ENCODE data around the gene SYNDIG1L. TPM values are rescaled to one million over a fixed set of nuclear protein-coding genes. Genes with fewer than 3 reads are reported as not detected.
"Not testable (repeated sequence)": the region's sequence is repeated elsewhere in the genome, so short reads cannot be mapped to it uniquely, and the experiment has no call there.

The SYNDIG1L gene
- total and polyA plus RNA-seq, 2 donors, result under 0.01 to 0.11 TPM

- Histone ChIP-seq H3K27ac (ENCODE audit: low read depth in 1 of 2, low read length in 1 of 2) (no peak overlapping the region), H3K9me3 (ENCODE audit: control insufficient read depth in 2 of 2, insufficient read depth in 1 of 2, low read length in 1 of 2) (no peaks in the 10 kb centered on the region), H3K4me3 (ENCODE audit: low read length in 2 of 2) (no peak overlapping the region), H3K27me3 (ENCODE audit: control insufficient read depth in 2 of 2, insufficient read depth in 1 of 2, low read length in 1 of 2) (peaks cover 0 to 4% of the 10 kb centered on the region in 2 donors), H3K4me1 (ENCODE audit: control insufficient read depth in 2 of 2, insufficient read depth in 2 of 2, low read length in 2 of 2) (peaks cover 0 to 3% of the 10 kb centered on the region in 2 donors), H3K36me3 (ENCODE audit: control insufficient read depth in 2 of 2, insufficient read depth in 2 of 2, low read length in 1 of 2) (no peaks in the 10 kb centered on the region)
- WGBS, result 96% methylated on average over 3 of the region's 3 CpGs
- no peak for DNase-seq (ENCODE audit: low read depth in 6 of 9, low spot score in 9 of 9)
These were observed 37.0 kb upstream of the SYNDIG1L start for GRCh38 chr14:74462993-74463392.

- no peak for DNase-seq (ENCODE audit: low read depth in 6 of 9, low spot score in 9 of 9)
- Histone ChIP-seq H3K27me3 (ENCODE audit: control insufficient read depth in 2 of 2, insufficient read depth in 1 of 2, low read length in 1 of 2) (peaks cover 0 to 11% of the 10 kb centered on the region in 2 donors), H3K36me3 (ENCODE audit: control insufficient read depth in 2 of 2, insufficient read depth in 2 of 2, low read length in 1 of 2) (no peaks in the 10 kb centered on the region), H3K4me1 (ENCODE audit: control insufficient read depth in 2 of 2, insufficient read depth in 2 of 2, low read length in 2 of 2) (peaks cover 0 to 3% of the 10 kb centered on the region in 2 donors), H3K4me3 (ENCODE audit: low read length in 2 of 2) (no peak overlapping the region), H3K27ac (ENCODE audit: low read depth in 1 of 2, low read length in 1 of 2) (no peak overlapping the region), H3K9me3 (ENCODE audit: control insufficient read depth in 2 of 2, insufficient read depth in 1 of 2, low read length in 1 of 2) (no peaks in the 10 kb centered on the region)
- WGBS, result 68% methylated on average over 6 of the region's 6 CpGs
These were observed 34.0 kb upstream of the SYNDIG1L start for GRCh38 chr14:74459976-74460375.

GRCh38 chr14:74459289-74459946 is 33.4 kb upstream of the SYNDIG1L start:
- peaks cover 0 to 3% of the 10 kb centered on the region in 2 donors for H3K4me1 ChIP-seq (ENCODE audit: control insufficient read depth in 2 of 2, insufficient read depth in 2 of 2, low read length in 2 of 2)

GRCh38 chr14:74457565-74457895 is 31.5 kb upstream of the SYNDIG1L start:
- DNase-seq (ENCODE audit: low read depth in 6 of 9, low spot score in 9 of 9), result no peak
- no peaks in the 10 kb centered on the region for H3K36me3 ChIP-seq (ENCODE audit: control insufficient read depth in 2 of 2, insufficient read depth in 2 of 2, low read length in 1 of 2)
- H3K27ac ChIP-seq (ENCODE audit: low read depth in 1 of 2, low read length in 1 of 2), result no peak overlapping the region
- 97% methylated on average over 4 of the region's 4 CpGs for WGBS
- H3K27me3 ChIP-seq (ENCODE audit: control insufficient read depth in 2 of 2, insufficient read depth in 1 of 2, low read length in 1 of 2), result peaks cover 0 to 11% of the 10 kb centered on the region in 2 donors
- H3K4me3 ChIP-seq (ENCODE audit: low read length in 2 of 2), result no peak overlapping the region
- no peaks in the 10 kb centered on the region for H3K9me3 ChIP-seq (ENCODE audit: control insufficient read depth in 2 of 2, insufficient read depth in 1 of 2, low read length in 1 of 2)
- peaks cover 0 to 3% of the 10 kb centered on the region in 2 donors for H3K4me1 ChIP-seq (ENCODE audit: control insufficient read depth in 2 of 2, insufficient read depth in 2 of 2, low read length in 2 of 2)

More at GRCh38 chr14:74459289-74459946, 33.4 kb upstream of the SYNDIG1L start:
- H3K36me3 ChIP-seq (ENCODE audit: control insufficient read depth in 2 of 2, insufficient read depth in 2 of 2, low read length in 1 of 2), result no peaks in the 10 kb centered on the region
- H3K4me3 ChIP-seq (ENCODE audit: low read length in 2 of 2), result no peak overlapping the region
- WGBS, result 86% methylated on average over 10 of the region's 10 CpGs
- DNase-seq (ENCODE audit: low read depth in 6 of 9, low spot score in 9 of 9), result peak in 1 of 9 donors; percentile 6
- no peaks in the 10 kb centered on the region for H3K9me3 ChIP-seq (ENCODE audit: control insufficient read depth in 2 of 2, insufficient read depth in 1 of 2, low read length in 1 of 2)
- peaks cover 0 to 11% of the 10 kb centered on the region in 2 donors for H3K27me3 ChIP-seq (ENCODE audit: control insufficient read depth in 2 of 2, insufficient read depth in 1 of 2, low read length in 1 of 2)
- H3K27ac ChIP-seq (ENCODE audit: low read depth in 1 of 2, low read length in 1 of 2), result no peak overlapping the region

- H3K27me3 ChIP-seq (ENCODE audit: control insufficient read depth in 2 of 2, insufficient read depth in 1 of 2, low read length in 1 of 2), result peaks cover 0 to 11% of the 10 kb centered on the region in 2 donors
- H3K4me1 ChIP-seq (ENCODE audit: control insufficient read depth in 2 of 2, insufficient read depth in 2 of 2, low read length in 2 of 2), result peaks cover 0 to 3% of the 10 kb centered on the region in 2 donors
- WGBS, result 95% methylated on average over 17 of the region's 17 CpGs
- no peak for DNase-seq (ENCODE audit: low read depth in 6 of 9, low spot score in 9 of 9)
- no peak overlapping the region for H3K27ac ChIP-seq (ENCODE audit: low read depth in 1 of 2, low read length in 1 of 2)
- H3K9me3 ChIP-seq (ENCODE audit: control insufficient read depth in 2 of 2, insufficient read depth in 1 of 2, low read length in 1 of 2), result no peaks in the 10 kb centered on the region
- H3K4me3 ChIP-seq (ENCODE audit: low read length in 2 of 2), result no peak overlapping the region
- no peaks in the 10 kb centered on the region for H3K36me3 ChIP-seq (ENCODE audit: control insufficient read depth in 2 of 2, insufficient read depth in 2 of 2, low read length in 1 of 2)
These were observed 30.9 kb upstream of the SYNDIG1L start for GRCh38 chr14:74456684-74457564.

- H3K36me3 ChIP-seq (ENCODE audit: control insufficient read depth in 2 of 2, insufficient read depth in 2 of 2, low read length in 1 of 2); H3K4me1 ChIP-seq (ENCODE audit: control insufficient read depth in 2 of 2, insufficient read depth in 2 of 2, low read length in 2 of 2); DNase-seq (ENCODE audit: low read depth in 6 of 9, low spot score in 9 of 9); H3K4me3 ChIP-seq (ENCODE audit: low read length in 2 of 2); H3K27ac ChIP-seq (ENCODE audit: low read depth in 1 of 2, low read length in 1 of 2); H3K9me3 ChIP-seq (ENCODE audit: control insufficient read depth in 2 of 2, insufficient read depth in 1 of 2, low read length in 1 of 2): not testable (repeated sequence)
- H3K27me3 ChIP-seq (ENCODE audit: control insufficient read depth in 2 of 2, insufficient read depth in 1 of 2, low read length in 1 of 2), result peaks cover 0 to 11% of the 10 kb centered on the region in 2 donors
- WGBS, result 97% methylated on average over 5 of the region's 5 CpGs
These were observed 28.4 kb upstream of the SYNDIG1L start for GRCh38 chr14:74454397-74454796.

- Histone ChIP-seq H3K27me3 (ENCODE audit: control insufficient read depth in 2 of 2, insufficient read depth in 1 of 2, low read length in 1 of 2) (peaks cover 0 to 3% of the 10 kb centered on the region in 2 donors), H3K4me3 (ENCODE audit: low read length in 2 of 2) (no peak overlapping the region), H3K9me3 (ENCODE audit: control insufficient read depth in 2 of 2, insufficient read depth in 1 of 2, low read length in 1 of 2) (no peaks in the 10 kb centered on the region), H3K27ac (ENCODE audit: low read depth in 1 of 2, low read length in 1 of 2) (no peak overlapping the region), H3K4me1 (ENCODE audit: control insufficient read depth in 2 of 2, insufficient read depth in 2 of 2, low read length in 2 of 2) (no peaks in the 10 kb centered on the region), H3K36me3 (ENCODE audit: control insufficient read depth in 2 of 2, insufficient read depth in 2 of 2, low read length in 1 of 2) (no peaks in the 10 kb centered on the region)
- no peak for DNase-seq (ENCODE audit: low read depth in 6 of 9, low spot score in 9 of 9)
- 57% methylated on average over 3 of the region's 3 CpGs for WGBS
These were observed 18.9 kb upstream of the SYNDIG1L start for GRCh38 chr14:74444866-74445265.

GRCh38 chr14:74442757-74443156 is 16.7 kb upstream of the SYNDIG1L start:
- no peak overlapping the region for H3K27ac ChIP-seq (ENCODE audit: low read depth in 1 of 2, low read length in 1 of 2)
- H3K27me3 ChIP-seq (ENCODE audit: control insufficient read depth in 2 of 2, insufficient read depth in 1 of 2, low read length in 1 of 2), result peaks cover 0 to under 1% of the 10 kb centered on the region in 2 donors
- H3K9me3 ChIP-seq (ENCODE audit: control insufficient read depth in 2 of 2, insufficient read depth in 1 of 2, low read length in 1 of 2), result no peaks in the 10 kb centered on the region
- no peak for DNase-seq (ENCODE audit: low read depth in 6 of 9, low spot score in 9 of 9)
- no peaks in the 10 kb centered on the region for H3K4me1 ChIP-seq (ENCODE audit: control insufficient read depth in 2 of 2, insufficient read depth in 2 of 2, low read length in 2 of 2)
- H3K4me3 ChIP-seq (ENCODE audit: low read length in 2 of 2), result no peak overlapping the region
- H3K36me3 ChIP-seq (ENCODE audit: control insufficient read depth in 2 of 2, insufficient read depth in 2 of 2, low read length in 1 of 2), result no peaks in the 10 kb centered on the region

- WGBS, result 96% methylated on average over 3 of the region's 3 CpGs
- Histone ChIP-seq H3K27ac (ENCODE audit: low read depth in 1 of 2, low read length in 1 of 2) (no peak overlapping the region), H3K27me3 (ENCODE audit: control insufficient read depth in 2 of 2, insufficient read depth in 1 of 2, low read length in 1 of 2) (peaks cover 0 to 2% of the 10 kb centered on the region in 2 donors), H3K9me3 (ENCODE audit: control insufficient read depth in 2 of 2, insufficient read depth in 1 of 2, low read length in 1 of 2) (no peaks in the 10 kb centered on the region), H3K36me3 (ENCODE audit: control insufficient read depth in 2 of 2, insufficient read depth in 2 of 2, low read length in 1 of 2) (no peaks in the 10 kb centered on the region), H3K4me1 (ENCODE audit: control insufficient read depth in 2 of 2, insufficient read depth in 2 of 2, low read length in 2 of 2) (no peaks in the 10 kb centered on the region), H3K4me3 (ENCODE audit: low read length in 2 of 2) (no peak overlapping the region)
- DNase-seq (ENCODE audit: low read depth in 6 of 9, low spot score in 9 of 9), result no peak
These were observed 15.1 kb upstream of the SYNDIG1L start for GRCh38 chr14:74441113-74441512.
